PFSK-1 (cell line): ENCODE measurements around the gene IFITM10.

ENCODE experiments used
- POLR2AphosphoS5 ChIP-seq: IDR thresholded peaks from 2 replicates; pipeline ENCODE4 v1.6.1; 2012; ENCODE audit warnings: low read depth, mild to moderate bottlenecking, control low read depth, low read length, moderate library complexity
- REST ChIP-seq, 2 experiments: IDR thresholded peaks; 2 replicates each; pipeline versions ENCODE4 v1.6.1 to v1.8.0; 2011 to 2012; ENCODE audit warnings: low read depth in 2 of 2, low read length in 2 of 2, control low read depth in 1 of 2, inconsistent platforms in 1 of 2, mild to moderate bottlenecking in 1 of 2, moderate library complexity in 1 of 2; ENCODE audit not compliant: insufficient read depth in 1 of 2

- TF ChIP-seq REST (IDR thresholded peaks at IDR 0.05; ENCODE audit: insufficient read depth in 1 of 2, low read depth in 2 of 2, low read length in 2 of 2) (no peak), POLR2AphosphoS5 (no peak)
Measured at GRCh38 chr11:1760351-1761109, 10.1 kb upstream of the IFITM10 start.
